GM12891 (cell line): ENCODE data around the gene SFMBT1.

ENCODE experiments used
- PAX5 ChIP-seq: IDR thresholded peaks from 2 replicates; pipeline ENCODE4 v1.6.1; 2011; ENCODE audit warnings: low read length, moderate library complexity, mild to moderate bottlenecking; ENCODE audit not compliant: insufficient read depth, severe bottlenecking
- POLR2A ChIP-seq: IDR thresholded peaks from 2 replicates; pipeline ENCODE4 v1.6.1; 2011; ENCODE audit warnings: low read depth, low read length, control low read depth
- POLR2AphosphoS5 ChIP-seq: IDR thresholded peaks from 2 replicates; pipeline ENCODE4 v1.6.1; 2011; ENCODE audit warnings: low read depth, low read length, control low read depth
- SPI1 ChIP-seq: IDR thresholded peaks from 2 replicates; pipeline ENCODE4 v1.6.1; 2011; ENCODE audit warnings: low read depth, low read length, control low read depth
- TAF1 ChIP-seq: IDR thresholded peaks from 2 replicates; pipeline ENCODE4 v1.6.1; 2011; ENCODE audit warnings: low read depth, low read length, control low read depth

- no peak for TF ChIP-seq TAF1
- TF ChIP-seq POLR2A = no peak
- TF ChIP-seq POLR2AphosphoS5 = no peak
- TF ChIP-seq SPI1 = peak; percentile 55
- TF ChIP-seq PAX5 = no peak
Measured at GRCh38 chr3:52880474-52880873, 165.4 kb downstream of the SFMBT1 start.
